Gastroesophageal sphincter (tissue), 4 donors: ENCODE measurements around the gene PDGFB. TPM values are rescaled to one million over a fixed set of nuclear protein-coding genes. Genes with fewer than 3 reads are reported as not detected.

ENCODE experiments used
- ATAC-seq: fragments of 150-250 bp; one replicate; pipeline ENCODE4 v1.9.1; 2016; ENCODE audit warnings: mild to moderate bottlenecking, moderate library complexity
- H3K27ac ChIP-seq, 4 donors: fragments of 200-600 bp; sonication (generic) in 3 of 4; 1 replicate in 3 of 4; 2 replicates in 1 of 4; pipeline ENCODE4 v1.5.1; 2016 to 2019
- H3K27me3 ChIP-seq: fragments of 200-600 bp; sonication (generic); one replicate; pipeline ENCODE4 v1.5.1; 2019
- H3K36me3 ChIP-seq, 2 donors: fragments of 200-600 bp; sonication (generic); one replicate each; pipeline ENCODE4 v1.5.1; 2019; ENCODE audit warnings: control low read depth in 1 of 2
- H3K4me1 ChIP-seq, 3 donors: fragments of 200-600 bp; sonication (generic); 1 replicate in 2 of 3; 2 replicates in 1 of 3; pipeline ENCODE4 v1.5.1; 2016 to 2019; ENCODE audit warnings: control low read depth in 2 of 3
- H3K4me3 ChIP-seq, 2 donors: fragments of 200-600 bp; sonication (generic); one replicate each; pipeline ENCODE4 v1.5.1; 2019; ENCODE audit warnings: mild to moderate bottlenecking in 1 of 2, moderate library complexity in 1 of 2
- H3K9me3 ChIP-seq, 3 donors: fragments of 200-600 bp; sonication (generic); one replicate each; pipeline ENCODE4 v1.5.1; 2017 to 2019; ENCODE audit warnings: control low read depth in 2 of 3
- EP300 ChIP-seq: sonication (generic); formaldehyde crosslinking; IDR thresholded peaks from one replicate; pipeline ENCODE4 v1.6.1; 2017; ENCODE audit warnings: antibody characterized with exemption, mild to moderate bottlenecking
- POLR2A ChIP-seq, 2 donors: fragments of 450-650 bp; IDR thresholded peaks; one replicate each; pipeline ENCODE4 v1.6.1; 2017; ENCODE audit warnings: antibody characterized with exemption in 2 of 2, mild to moderate bottlenecking in 2 of 2, moderate library complexity in 1 of 2
- POLR2AphosphoS5 ChIP-seq: sonication (generic); formaldehyde crosslinking; IDR thresholded peaks from one replicate; pipeline ENCODE4 v1.6.1; 2017; ENCODE audit warnings: antibody characterized with exemption
- WGBS, 2 donors: methylation state at CpG; one replicate each; pipeline ENCODE4 v1.1.5; 2018; ENCODE audit warnings: low coverage in 1 of 2; 5-methylcytosine and 5-hydroxymethylcytosine counted together
- total RNA-seq, 4 donors: library from RNA; depleted of rRNA; stranded (reverse); fragments of >200 nt; gene quantifications; one replicate each; pipeline ENCODE4 v1.1.0, GENCODE V29; 2016
- TF ChIP-seq, protein P1 (sequence below), 4 experiments: fragments of 200-600 bp in 2 of 4; fragments of 450-650 bp in 2 of 4; sonication (generic) in 1 of 4; IDR thresholded peaks; one replicate each; pipeline ENCODE4 v1.5.1; 2017 to 2019; ENCODE audit warnings: antibody characterized with exemption in 4 of 4, mild to moderate bottlenecking in 2 of 4, moderate library complexity in 2 of 4

Gene PDGFB
- total RNA-seq, 4 donors from 2014 or later = 7.1 to 27.9 (median 15.1) TPM

DNA sequence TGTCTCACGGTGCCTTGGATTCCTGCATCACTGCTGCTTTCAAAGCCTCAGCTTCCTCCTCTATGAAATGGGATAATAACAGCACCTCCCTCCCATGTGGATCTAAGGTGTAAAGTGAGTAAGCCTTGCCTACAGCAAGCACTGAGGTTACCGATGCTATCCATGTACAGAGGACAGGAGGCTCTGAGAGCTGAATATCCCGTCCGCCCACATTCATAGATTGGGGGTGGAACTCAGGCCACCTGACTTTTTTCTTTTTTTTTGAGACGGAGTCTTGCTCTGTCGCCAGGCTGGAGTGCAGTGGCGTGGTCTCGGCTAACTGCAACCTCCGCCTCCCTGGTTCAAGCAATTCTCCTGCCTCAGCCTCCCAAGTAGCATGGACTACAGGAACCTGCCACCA is 12.5 kb downstream of the PDGFB start:
- Histone ChIP-seq H3K4me3 (no peak overlapping the region), H3K36me3 (peaks cover 0 to 46% of the 10 kb centered on the region in 2 donors), H3K27ac (no peak overlapping the region), H3K9me3 (no peaks in the 10 kb centered on the region), H3K4me1 (peaks cover 0 to 61% (median 14%) of the 10 kb centered on the region in 3 donors), H3K27me3 (peaks cover 26% of the 10 kb centered on the region)
- 91% methylated on average over 8 of the region's 9 CpGs; no CpG with 5 or more reads in 1 of the 2 donors for WGBS, 2 donors
- TF ChIP-seq POLR2A (IDR thresholded peaks at IDR 0.05) (no peak), EP300 (no peak), POLR2AphosphoS5 (no peak)
- TF ChIP-seq, protein P1, sequence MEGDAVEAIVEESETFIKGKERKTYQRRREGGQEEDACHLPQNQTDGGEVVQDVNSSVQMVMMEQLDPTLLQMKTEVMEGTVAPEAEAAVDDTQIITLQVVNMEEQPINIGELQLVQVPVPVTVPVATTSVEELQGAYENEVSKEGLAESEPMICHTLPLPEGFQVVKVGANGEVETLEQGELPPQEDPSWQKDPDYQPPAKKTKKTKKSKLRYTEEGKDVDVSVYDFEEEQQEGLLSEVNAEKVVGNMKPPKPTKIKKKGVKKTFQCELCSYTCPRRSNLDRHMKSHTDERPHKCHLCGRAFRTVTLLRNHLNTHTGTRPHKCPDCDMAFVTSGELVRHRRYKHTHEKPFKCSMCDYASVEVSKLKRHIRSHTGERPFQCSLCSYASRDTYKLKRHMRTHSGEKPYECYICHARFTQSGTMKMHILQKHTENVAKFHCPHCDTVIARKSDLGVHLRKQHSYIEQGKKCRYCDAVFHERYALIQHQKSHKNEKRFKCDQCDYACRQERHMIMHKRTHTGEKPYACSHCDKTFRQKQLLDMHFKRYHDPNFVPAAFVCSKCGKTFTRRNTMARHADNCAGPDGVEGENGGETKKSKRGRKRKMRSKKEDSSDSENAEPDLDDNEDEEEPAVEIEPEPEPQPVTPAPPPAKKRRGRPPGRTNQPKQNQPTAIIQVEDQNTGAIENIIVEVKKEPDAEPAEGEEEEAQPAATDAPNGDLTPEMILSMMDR (IDR thresholded peaks at IDR 0.05) = no peak
- ATAC-seq = no peak

DNA sequence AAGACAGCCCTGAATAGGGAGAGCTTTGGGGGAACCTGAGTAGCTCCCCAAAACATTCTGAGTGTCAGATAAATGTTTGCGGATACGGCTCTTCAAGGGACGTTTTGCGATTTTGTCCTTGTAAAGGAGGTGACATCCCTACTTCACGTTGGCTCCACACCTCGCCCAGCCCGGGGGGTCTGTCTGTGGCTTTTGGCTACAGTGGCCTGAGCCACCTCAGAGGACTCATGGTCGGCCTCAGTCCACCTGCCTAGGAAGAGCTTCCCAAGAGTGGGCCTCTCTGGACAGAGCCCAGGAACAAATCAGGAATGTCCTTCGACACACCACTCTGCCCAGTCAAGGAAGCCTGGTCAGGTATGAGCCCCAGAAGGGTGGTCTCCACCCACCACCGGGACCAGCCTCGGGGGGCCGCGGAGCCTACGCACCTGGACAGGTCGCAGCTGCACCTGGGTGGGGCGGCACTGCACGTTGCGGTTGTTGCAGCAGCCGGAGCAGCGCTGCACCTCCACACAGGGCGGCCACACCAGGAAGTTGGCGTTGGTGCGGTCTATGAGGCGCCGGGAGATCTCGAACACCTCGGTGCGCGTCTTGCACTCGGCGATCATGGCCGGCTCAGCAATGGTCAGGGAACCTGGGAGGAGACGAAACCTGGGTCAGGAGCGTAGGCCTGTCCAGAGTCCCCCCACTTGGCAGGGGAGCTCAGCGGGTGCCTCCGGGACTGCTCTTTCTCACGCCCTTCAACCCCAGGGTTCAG is 13.4 kb downstream of the PDGFB start:
- WGBS, 2 donors = 90% methylated on average over 10 of the region's 37 CpGs; no CpG with 5 or more reads in 1 of the 2 donors
- ATAC-seq = no peak
- H3K27me3 ChIP-seq = peaks cover 23% of the 10 kb centered on the region
- peak overlapping the region in 1 of 4 donors; percentile 46 for H3K27ac ChIP-seq
- no peak overlapping the region for H3K4me3 ChIP-seq
- peaks cover 0 to 48% of the 10 kb centered on the region in 2 donors for H3K36me3 ChIP-seq
- H3K4me1 ChIP-seq = peaks cover 0 to 52% (median 14%) of the 10 kb centered on the region in 3 donors
- TF ChIP-seq, protein P1 (IDR thresholded peaks at IDR 0.05) = no peak
- H3K9me3 ChIP-seq = no peaks in the 10 kb centered on the region

DNA sequence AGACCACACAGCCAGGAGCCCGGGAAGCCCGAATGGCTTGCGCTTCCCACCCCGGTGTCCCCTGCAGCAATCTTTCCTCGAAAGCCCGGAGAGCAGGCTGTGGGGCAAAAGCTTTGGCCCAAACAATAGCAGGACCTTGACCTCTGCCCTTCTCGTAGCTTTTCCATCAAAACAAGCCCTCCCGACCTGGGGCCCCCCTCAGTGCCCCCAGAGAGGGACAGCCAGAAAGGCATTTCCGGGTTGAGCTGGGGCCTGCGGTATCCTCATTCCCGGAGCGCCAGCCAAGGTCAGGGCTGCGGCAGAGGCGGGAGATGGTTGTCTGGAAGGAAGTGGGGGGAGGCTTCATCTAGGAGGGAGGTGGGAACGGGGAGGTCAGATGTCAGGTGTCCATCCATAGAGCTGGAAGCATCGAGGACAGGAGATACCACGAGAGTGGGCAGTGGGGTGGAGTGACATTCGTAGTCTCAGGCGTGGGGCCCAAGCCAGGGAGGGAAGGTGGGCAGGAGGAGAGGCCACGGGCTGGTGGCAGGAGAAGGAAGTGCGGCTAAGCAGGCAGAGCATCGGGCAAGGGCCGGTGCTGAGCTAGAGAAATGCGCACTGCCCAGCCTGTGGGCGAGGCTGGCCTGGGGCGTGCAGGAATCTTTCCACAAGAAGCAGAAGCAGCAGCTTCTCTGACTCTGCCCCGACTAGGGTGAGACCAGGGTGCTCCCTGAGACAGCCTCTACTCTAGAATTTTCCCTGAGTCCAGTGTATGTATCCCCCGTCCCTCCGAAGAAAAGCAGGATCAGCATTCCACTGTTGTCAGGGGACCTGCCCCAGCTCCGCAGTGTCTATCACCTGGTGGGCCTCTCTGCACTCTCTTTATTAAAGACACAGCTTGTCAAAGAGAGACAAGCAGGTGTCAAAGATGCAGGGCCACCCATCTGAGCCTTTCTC is 14.3 kb downstream of the PDGFB start:
- no peak for ATAC-seq
- Histone ChIP-seq H3K4me3 (no peak overlapping the region), H3K27me3 (peaks cover 17% of the 10 kb centered on the region), H3K36me3 (peaks cover 0 to 56% of the 10 kb centered on the region in 2 donors), H3K4me1 (peaks cover 0 to 43% (median 7%) of the 10 kb centered on the region in 3 donors), H3K27ac (peak overlapping the region in 2 of 4 donors; percentile 37 to 46), H3K9me3 (no peaks in the 10 kb centered on the region)
- TF ChIP-seq POLR2AphosphoS5 (no peak), EP300 (no peak), POLR2A (IDR thresholded peaks at IDR 0.05) (no peak)
- TF ChIP-seq, protein P1 (IDR thresholded peaks at IDR 0.05) = peak in 1 of 4 experiments; percentile 6
- WGBS, 2 donors = 0 to 51% methylated on average over 1 to 15 of the region's 30 CpGs

DNA sequence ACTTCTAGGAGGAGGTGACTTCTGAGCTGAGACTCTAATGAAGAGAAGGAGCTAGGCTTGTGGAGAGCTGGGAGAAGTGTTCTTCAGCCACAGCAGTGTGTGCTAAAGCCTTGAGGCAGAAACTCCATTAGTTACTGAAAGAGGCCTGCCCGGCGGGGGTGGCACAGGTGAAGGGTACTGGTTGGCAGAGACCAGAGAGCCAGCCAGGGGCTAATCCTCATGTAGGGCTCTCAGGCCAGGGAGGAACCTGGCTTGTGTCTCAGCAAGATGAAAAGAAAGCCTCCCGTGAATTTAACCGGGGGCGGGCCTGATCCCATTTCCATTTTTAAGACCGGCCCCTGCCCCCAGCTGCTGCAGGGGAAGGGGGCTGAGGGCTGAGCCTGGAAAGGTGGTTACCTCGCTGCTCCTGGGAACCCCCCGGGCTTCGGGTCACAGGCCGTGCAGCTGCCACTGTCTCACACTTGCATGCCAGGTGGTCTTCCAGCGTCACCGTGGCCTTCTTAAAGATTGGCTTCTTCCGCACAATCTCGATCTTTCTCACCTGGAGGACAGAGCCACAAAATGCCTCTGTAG is 15.0 kb downstream of the PDGFB start:
- TF ChIP-seq POLR2AphosphoS5 = no peak
- no peak for TF ChIP-seq EP300
- TF ChIP-seq, protein P1 (IDR thresholded peaks at IDR 0.05) = no peak
- ATAC-seq = no peak
- Histone ChIP-seq H3K27me3 (peaks cover 9% of the 10 kb centered on the region), H3K36me3 (peaks cover 0 to 64% of the 10 kb centered on the region in 2 donors), H3K4me1 (peaks cover 0 to 36% (median 3%) of the 10 kb centered on the region in 3 donors), H3K9me3 (no peaks in the 10 kb centered on the region), H3K4me3 (no peak overlapping the region), H3K27ac (peak overlapping the region in 2 of 4 donors; percentile 37 to 46)
- WGBS, 2 donors = 78 to 100% methylated on average over 1 to 8 of the region's 14 CpGs
